Pons (tissue), 1 donor: ENCODE data around the gene B4GALT5.
"Not testable (repeated sequence)": the region's sequence is repeated elsewhere in the genome, so short reads cannot be mapped to it uniquely, and the experiment has no call there.

Experiments used
- DNase-seq: peaks from one replicate; pipeline ENCODE4 v3.0.0-alpha.2; 2016; ENCODE audit warnings: low spot score

Gene B4GALT5

DNA sequence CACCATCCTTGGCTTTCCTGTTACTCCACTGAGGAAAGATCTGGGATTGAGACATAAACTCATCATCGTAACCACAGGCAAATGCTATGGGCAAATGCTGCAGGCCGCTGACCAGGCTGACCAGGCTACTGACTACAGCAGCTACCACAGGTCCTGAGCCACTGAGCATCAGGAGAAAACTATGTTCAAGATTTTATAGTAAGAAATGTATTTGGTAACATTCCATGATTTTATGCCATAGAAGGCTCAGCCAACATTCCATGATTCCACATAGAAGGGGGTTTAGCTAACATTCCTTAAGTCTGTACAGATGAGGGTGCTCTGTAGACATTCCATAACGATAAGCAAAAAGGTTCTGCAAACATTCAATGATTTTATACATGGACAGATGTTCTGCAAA is 16.1 kb upstream of the B4GALT5 start:
- no peak for DNase-seq

DNA sequence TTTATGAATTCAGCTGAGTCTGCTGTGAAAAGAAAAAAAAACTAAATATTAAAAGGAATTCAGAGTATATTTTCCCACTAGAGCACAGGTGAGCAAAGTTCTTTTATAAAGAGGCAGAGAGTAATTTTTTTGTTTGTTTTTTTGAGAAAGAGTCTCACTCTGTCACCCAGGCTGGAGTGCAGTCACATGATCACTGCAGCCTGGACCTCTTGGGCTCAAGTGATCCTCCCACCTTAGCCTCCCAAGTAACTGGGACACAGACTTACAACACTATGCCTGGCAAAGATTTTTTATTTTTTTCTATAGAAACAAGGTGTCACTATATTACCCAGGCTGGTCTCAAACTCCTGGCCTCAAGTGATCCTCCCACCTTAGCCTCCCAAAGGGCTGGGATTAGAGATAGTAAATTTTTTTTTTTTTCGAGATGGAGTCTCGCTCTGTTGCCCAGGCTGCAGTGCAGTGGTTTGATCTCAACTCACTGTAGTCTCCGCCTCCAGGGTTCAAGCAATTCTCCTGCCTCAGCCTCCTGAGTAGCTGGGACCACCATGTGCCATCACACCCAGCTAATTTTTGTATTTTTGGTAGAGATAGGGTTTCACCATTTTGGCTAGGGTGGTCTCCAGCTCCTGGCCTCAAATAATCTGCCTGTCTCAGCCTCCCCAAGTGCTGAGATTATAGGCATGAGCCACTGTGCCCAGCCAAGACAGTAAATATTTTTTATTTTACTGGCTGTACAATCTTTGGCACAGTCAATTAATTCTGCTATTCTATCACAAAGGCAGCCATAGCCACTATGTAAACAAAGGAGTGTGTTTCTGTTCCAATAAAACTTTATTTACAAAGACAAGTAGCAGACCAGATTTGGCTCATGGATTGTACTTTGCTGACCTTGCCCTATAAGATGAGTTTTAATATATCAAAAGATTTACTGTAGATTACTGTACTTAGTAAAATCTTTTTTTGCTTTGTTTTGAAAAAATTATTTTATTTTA is 14.5 kb upstream of the B4GALT5 start:
- DNase-seq, result no peak

DNA sequence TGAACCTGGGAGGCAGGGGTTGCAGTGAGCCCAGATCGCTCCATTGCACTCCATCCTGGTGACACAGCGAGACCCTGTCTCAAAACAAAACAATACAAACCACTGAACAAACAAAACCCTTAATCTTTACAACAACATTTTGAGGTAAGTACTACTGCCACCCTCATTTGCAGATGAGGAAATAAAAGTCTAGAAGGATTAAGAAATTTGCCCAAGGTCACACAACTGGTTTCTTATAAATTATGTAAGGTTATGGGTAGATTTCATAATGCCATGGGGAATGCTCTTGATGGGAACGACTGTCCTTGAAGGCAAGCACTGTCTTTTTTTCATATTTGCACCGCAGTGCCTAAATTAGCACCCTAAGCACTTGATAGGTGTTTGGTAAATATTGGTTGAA is 13.8 kb upstream of the B4GALT5 start:
- DNase-seq, result no peak

DNA sequence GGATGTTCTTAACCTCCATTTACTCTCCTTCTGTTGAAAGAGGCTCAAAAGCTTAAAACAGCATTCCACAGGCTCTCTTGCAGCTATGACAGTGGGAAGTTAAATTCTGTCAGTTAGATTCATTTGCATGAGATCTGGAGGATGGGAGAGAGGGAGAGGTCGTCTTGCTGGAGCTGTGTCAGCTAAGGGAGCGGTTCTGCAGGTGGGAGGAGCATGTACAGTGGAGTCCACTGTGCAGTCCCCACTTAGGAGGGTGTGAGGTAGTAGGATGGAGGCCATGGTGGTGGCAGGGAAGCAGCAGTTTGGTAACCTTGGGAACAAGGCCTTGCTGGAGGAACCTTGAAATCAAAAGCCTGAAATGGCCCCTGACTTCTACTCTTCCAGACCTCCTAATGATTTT is 12.0 kb upstream of the B4GALT5 start:
- no peak for DNase-seq

DNA sequence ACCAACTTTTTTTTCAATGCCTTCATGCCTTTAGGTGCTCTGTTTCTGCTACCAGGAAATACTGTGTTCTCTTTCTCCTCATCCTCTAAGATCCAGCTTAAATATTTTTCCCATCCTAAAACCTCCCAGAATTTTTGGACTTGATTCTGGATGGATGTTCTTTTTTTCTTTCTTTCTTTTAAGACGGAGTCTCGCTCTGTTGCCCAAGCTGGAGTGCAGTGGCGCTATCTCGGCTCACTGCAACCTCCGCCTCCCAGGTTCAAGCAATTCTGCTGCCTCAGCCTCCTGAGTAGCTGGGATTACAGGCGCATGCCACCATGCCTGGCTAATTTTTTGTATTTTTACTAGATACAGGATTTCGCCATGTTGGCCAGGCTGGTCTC is 11.5 kb upstream of the B4GALT5 start:
- not testable (repeated sequence) for DNase-seq

DNA sequence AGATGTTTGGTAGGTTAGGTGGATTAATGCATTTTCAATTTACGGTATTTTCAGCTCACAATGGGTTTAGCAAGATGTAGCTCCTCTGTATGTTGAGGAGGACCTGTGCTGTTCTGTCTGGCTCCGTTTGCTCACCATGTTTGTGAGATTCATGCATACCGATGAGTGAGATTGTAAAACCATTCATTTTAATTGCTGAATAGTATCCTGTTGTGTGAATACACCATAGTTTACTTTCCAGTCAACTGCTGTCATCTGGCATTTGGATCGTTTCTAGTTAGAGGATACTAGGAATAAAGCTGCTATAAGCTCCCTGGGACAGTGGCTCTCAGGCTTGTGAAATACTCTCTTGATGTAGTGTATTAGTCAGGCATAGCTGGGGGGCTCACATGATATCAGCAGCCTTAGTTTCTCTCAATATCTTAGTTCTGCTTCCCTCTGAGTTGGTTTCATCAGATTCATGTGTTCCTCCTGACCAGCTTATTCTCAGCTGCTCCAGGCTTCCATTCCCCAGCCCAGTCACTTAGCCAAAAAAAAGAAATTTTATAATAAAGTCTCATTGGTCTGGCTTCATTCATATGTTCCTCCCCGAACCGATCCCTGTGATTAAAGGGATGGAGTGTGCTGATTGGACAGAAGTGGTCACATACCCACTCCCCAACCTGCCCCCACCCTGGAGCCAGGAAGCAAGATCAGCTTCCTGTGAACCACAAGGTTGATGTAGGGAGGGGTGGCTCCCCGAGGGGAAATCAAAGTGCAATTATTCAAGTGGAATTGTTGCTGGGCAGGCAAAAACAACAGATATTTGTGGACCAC is 10.9 kb upstream of the B4GALT5 start:
- DNase-seq, result peak; percentile 37

DNA sequence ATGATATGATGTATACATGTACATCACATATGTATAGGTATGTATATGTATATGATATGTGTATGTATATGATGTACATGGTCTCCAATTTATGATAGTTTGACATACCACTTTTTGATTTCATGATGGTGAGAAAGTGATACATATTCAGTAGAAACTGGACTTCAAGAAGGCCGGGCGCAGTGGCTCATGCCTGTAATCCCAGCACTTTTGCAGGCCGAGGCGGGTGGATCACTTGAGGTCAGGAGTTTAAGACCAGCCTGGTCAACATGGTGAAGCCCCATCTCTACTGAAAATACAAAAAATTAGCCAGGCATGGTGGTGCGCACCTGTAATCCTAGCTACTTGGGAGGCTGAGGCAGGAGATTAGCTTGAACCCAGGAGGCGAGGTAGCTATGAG is 10.1 kb upstream of the B4GALT5 start:
- DNase-seq, result not testable (repeated sequence)

DNA sequence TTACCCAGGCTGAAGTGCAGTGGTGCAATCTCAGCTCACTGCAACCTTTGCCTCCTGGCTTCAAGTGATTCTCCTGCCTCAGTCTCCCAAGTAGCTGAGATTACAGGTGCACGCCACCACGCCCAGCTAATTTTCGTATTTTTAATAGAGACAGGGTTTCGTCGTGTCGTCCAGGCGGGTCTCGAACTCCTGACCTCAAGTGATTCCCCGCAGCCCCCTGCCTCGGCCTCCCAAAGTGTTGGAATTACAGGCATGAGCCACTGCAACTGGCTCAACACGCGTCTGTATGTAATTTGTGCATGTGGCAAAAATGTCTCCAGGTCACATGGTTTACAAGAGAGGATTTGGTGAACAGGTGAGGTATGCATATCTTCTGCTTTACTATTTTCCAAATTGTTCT is 7.6 kb upstream of the B4GALT5 start:
- not testable (repeated sequence) for DNase-seq

DNA sequence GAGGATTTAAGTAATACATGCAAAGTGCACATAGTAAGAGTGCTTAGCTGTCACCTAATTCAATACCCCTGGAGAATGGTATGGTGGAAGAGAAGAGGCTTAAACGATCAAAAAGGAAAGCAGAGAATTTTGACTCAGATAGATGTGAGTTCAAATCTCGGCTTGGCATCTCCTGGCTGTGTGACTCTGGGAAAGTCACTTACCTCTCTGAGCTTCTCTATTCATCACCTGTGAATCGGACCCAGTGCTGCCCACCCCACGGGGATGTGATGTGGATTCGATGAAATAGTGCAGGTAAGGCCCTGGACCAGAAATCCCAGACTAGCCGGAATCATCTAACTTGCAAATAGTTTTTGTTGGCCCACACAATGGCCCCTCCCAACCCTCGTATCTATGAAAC is 1.8 kb upstream of the B4GALT5 start:
- no peak for DNase-seq

DNA sequence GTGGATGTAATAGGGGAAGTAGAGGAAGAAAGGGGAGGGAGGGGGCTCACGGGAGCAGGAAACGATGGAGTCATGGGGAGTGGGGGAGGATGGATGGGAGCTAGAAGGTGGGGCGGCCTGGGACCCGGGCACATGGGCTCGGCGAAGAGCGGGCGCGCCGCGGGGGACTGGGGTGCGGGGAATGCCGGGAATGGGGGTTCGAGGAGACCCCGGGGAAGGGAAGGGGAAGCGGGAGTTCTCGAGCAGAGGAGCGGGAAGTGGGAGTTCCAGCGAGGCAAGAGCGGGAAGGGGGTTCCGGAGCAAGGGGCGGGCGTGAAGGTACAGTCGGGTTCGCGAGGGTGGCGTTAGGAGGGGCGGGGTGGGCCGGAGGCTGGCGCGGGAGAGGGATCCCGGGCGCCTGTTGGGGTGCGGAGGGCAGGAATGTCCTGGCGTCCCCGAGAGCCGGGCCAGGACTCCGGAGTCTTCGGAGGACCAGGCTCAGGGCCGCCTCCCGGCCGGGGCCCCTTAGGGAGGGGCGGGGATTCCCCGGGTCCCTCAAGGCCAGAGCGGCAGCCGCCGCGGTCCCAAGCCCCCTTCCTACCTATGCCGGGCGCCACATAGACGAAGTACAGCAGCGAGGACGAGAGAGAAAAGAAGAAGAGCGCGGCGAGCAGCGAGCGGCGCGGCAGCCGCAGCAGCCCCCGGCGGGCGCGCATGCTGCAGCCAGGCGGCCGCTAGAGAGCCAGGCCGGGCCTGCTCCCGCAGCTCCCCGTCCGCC is 504 bp downstream of the B4GALT5 start:
- no peak for DNase-seq

DNA sequence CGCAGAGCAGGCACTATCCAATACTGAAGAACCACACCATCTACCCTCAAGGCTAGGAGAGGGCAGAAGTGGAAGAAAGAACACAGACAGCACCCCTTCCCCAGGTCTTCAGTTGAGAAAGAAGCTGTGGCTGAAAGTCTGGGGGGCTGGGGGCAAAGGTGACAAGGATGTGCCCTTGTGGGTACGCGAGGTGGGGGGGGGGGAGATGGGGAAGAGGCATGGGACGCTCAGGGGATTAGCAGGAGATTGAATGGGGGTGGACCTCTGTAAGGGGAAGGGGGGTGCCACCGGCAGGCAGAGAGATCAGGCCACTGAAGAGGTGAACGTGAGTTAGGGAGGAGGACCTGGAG is 1.1 kb downstream of the B4GALT5 start:
- DNase-seq, result no peak

DNA sequence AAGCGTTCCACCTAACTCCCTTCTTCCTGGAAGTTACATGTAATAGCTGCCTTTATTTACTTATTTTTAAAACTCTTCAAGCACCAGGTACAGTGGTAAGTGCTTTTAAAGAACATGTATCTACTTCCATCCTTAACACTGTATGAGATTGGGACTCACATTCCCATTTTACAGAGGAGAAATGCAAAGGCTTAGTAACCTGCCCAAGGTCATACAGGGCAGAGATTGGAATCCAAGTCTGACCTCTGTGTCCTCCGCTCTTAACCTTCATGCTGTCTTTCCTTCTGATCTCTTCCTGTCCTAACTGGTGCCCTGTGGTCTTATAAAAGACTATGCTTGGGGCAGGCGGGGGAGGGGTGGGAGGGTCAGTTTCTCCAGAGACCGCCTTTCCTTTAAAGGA is 1.6 kb downstream of the B4GALT5 start:
- DNase-seq, result no peak

DNA sequence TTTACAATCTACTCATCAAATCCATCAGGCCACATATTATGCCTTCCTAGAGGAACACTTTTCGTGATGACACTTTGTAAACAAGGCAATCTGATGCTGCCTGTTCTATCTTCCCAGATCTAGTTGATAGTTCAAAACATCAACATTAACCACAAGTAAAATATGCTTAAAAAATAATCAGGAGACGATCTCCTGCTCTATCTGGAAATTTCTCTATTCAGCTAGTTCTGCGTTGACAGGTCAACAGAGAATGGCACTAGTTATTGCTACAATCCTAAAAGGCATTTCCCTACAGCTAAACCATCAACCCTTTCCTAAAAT is 2.1 kb downstream of the B4GALT5 start:
- DNase-seq, result no peak

DNA sequence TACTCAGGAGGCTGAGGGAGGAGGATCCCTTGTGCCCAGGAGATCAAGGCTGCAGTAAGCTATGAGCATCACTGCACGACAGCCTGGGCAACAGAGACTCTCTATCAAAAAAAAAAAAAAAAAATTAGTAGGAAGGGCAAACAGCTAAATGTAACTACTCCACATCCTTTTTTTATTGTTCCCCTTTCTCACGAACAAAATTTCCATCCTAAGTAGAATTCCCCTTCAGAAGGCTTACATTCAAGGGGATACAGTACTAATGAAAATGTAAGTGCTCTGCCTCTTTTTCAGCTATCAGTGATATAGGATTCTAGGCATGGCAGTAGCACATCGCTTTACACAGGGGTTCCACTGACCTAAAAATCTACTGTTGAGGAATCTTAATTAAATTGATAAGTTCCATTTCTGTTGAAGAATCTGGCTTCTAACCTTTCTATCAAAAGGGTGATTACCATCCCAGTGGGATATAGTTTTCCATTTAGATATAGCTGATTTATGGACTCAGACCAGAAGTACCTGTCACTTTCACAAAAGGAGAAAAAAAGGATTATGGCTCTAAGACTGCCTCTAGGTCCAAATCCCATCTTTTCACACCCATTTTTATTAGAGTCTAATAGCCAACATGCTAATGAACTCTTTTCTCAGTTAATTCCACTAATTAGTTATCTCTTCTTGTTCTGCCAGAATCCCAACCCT is 2.6 kb downstream of the B4GALT5 start:
- DNase-seq, result no peak

DNA sequence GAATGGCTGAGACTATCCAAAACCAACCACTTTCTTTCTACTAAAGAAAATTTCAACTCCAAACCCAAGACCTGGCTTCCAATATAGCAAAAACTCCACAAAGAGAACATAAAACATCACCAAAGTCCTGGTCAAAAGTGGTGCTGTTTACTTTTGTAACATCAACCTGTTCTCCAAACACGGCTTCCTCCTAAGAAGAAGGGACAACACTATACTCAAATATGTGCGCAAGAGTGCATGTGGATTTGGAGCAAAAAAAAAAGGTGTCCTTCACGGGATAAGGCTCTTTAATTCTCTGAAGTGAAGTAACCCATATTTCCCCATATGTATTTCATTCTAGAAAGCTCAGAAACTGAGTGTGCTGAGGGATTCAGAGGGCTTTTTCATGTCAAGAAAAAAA is 6.6 kb downstream of the B4GALT5 start:
- DNase-seq, result no peak

DNA sequence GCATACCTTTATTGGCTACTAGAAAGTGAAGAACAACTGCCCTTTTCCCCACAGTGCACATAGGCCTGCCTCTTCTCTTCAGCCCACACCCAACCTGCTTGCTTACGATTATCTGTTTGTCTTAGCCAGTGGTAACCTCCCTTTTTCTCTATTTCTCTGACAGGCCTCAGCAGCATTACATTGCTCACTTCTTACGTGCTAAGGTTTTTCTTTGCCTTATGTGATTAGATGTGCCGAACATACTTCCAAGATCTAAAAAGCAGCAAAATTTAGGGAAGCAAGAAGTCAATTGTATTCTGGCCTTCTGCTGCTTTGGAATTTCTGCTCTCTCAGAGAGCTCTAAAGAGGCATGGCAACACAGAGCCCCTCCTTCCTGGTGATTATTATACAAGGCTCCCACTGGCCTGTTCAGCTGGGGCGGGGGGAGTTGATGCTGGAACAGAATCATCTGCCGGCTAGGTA is 7.0 kb downstream of the B4GALT5 start:
- DNase-seq, result no peak

DNA sequence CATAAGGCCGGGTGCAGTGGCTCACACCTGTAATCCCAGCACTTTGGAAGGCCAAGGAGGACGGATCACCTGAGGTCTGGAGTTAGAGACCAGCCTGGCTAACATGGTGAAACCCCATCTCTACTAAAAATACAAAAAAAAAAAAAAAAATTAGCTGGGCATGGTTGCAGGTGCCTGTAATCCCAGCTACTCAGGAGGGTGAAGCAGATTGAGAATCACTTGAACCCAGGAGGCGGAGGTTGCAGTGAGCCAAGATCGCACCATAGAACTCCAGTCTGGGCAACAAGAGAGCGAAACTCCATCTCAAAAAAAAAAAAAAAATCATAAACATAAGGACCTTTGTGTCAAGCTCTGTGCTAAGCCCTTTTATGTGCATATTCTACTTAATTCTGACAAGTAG is 7.8 kb downstream of the B4GALT5 start:
- DNase-seq, result not testable (repeated sequence)

DNA sequence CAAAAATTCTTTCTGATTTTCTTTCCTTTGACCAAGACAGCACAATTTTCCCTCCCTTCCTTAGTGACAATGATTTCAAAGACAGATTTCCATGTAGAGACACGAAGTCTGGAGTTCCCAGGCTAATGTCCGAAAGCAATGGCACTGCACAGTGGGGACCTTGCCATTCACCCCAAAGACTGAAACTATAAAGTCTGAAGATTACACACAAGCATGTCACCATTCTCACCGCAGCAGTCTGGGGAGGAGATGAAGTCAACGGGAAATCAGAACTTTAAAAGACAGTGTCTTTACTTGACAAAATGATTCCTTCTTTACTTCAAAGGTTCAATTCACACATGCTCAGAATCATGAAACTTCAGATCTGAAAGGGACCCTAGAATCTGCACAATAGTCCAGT is 8.3 kb downstream of the B4GALT5 start:
- no peak for DNase-seq

DNA sequence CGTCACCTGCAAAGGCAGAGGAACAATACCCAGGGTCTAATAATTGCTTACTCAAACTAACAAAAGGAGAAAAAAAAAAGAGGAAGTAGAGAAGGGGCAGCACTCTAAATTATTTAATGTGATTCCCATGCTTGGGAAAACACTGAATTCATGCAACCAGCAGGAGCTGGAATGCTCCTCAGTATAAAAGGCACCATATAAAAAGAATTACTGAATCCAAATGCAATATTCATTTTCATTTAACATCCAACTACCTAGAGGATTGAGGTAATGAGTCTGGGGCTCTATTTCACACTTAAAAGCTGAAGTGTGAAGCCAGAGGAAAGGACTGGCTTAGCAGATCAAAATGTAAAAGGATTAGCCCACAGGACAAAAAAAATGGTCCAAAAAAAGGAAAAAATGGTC is 8.7 kb downstream of the B4GALT5 start:
- no peak for DNase-seq

DNA sequence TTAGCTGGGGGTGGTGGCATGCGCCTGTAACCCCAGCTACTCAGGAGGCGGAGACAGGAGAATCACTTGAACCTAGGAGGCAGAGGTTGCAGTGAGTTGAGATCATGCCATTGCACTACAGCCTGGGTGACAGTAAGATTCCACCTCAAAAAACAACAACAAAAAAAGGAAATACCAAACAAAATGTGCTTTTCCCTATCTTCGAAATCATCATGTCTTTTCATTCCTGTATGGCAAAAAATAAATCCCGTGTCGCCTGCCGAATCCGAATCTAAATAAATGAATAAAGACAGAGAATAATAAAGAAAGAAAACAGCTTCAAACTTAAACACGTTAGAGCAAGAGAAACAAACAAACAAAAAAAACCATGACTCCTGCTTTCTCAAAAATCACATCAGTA is 11.8 kb downstream of the B4GALT5 start:
- no peak for DNase-seq

DNA sequence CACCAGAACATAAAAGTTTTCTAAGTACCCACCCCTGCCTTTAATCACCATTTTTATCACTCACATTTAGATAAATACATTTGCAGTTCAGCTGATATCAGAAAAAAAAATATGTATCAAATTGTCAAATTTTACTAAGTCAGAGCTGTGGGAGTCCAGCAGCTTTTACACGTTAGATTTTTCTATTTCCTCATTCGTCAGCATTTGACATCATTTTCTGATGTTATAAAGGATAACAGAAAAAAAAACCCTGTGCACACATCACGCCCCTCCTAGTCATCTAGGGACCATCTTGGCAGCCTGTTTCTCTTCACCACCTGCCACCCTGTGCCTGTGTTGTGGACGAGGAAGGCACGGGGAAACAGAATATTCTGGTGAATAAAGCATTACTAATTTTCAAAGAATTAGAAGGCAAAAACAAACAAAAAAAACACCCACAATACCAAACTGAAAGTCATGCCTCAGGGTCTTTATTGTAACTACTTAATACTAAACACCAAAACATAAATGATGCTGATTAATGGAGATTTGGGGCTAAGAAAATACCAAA is 12.4 kb downstream of the B4GALT5 start:
- no peak for DNase-seq
